Left colon (tissue), 2 donors: Measurements from ENCODE around the gene NXPH4. TPM values are rescaled to one million over a fixed set of nuclear protein-coding genes. Genes with fewer than 3 reads are reported as not detected.
A peak's percentile ranks its signal among the peaks of the same experiment; 100 is the strongest.

Experiments used
- ATAC-seq: fragments of 200-7000 bp; cut with Tn5 transposase; one replicate; pipeline ENCODE4 v1.9.1; 2020; ENCODE audit warnings: mild to moderate bottlenecking, moderate library complexity
- DNase-seq, 2 donors: peaks; one replicate each; pipeline ENCODE4 v3.0.0-alpha.2; 2020
- intact Hi-C, 2 donors: fragments of 100-400 bp; cut with DNase I in 1 of 2; cut with micrococcal nuclease in 1 of 2; formaldehyde crosslinking; loops; one replicate each; pipeline versions ENCODE4 v1.11.2 to v1.14.0; 2022; cut with DNase I, micrococcal nuclease
- total RNA-seq, 2 donors: library from RNA; stranded (reverse); fragmentation: NEBNext Ultra II Directional; extraction: Animal tissue kit (Norgen Biotek cat#: 25700); gene quantifications; one replicate each; pipeline ENCODE4 v1.2.1, GENCODE V29; 2021
- donor health status: DM: no; HTN: no; CAD: no.
- donor health status: DM: yes; HTN: yes; CAD: no.

NXPH4 gene
- total RNA-seq, 2 donors from 2014 or later, result not detected

- intact Hi-C loops, result no loop called here
- ATAC-seq, result no peak
- no peak for DNase-seq
Observed at GRCh38 chr12:57225680-57226210, 9.2 kb downstream of the NXPH4 start.

GRCh38 chr12:57226588-57227314, 10.2 kb downstream of the NXPH4 start:
- ATAC-seq (no peak), DNase-seq (no peak)
- intact Hi-C loops, result no loop called here

GRCh38 chr12:57227315-57228115, 10.9 kb downstream of the NXPH4 start:
- ATAC-seq (peak; percentile 41), DNase-seq (no peak)
- intact Hi-C loops, result no loop called here

- no peak for ATAC-seq
- DNase-seq, result no peak
- intact Hi-C loops, result no loop called here
Observed at GRCh38 chr12:57229046-57229633, 12.5 kb downstream of the NXPH4 start.

- intact Hi-C loops, result no loop called here
- DNase-seq, result peak; percentile 96
- peak; percentile 80 for ATAC-seq
Observed at GRCh38 chr12:57229634-57230380, 13.2 kb downstream of the NXPH4 start, which contains the start of gene SHMT2. SHMT2 (plus strand) TSS chr12:57229711; CDS start chr12:57229779, 68 bp downstream.

GRCh38 chr12:57230381-57231155, 14.0 kb downstream of the NXPH4 start:
- ATAC-seq (no peak), DNase-seq (no peak)
- intact Hi-C loops, result no loop called here

- no peak for DNase-seq
- ATAC-seq, result no peak
- intact Hi-C loops, result no loop called here
Observed at GRCh38 chr12:57231276-57232021, 14.9 kb downstream of the NXPH4 start.

GRCh38 chr12:57232156-57232756, 15.7 kb downstream of the NXPH4 start:
- no peak for ATAC-seq

GRCh38 chr12:57233357-57234232, 17.0 kb downstream of the NXPH4 start:
- ATAC-seq, result no peak
- intact Hi-C loops, result no loop called here
- no peak for DNase-seq

More at GRCh38 chr12:57232156-57232756, 15.7 kb downstream of the NXPH4 start:
- intact Hi-C loops, result no loop called here
- DNase-seq, result no peak

- ATAC-seq (no peak), DNase-seq (no peak)
- intact Hi-C loops, result no loop called here
Observed at GRCh38 chr12:57234233-57234570, 17.6 kb downstream of the NXPH4 start.

GRCh38 chr12:57234571-57235016, 18.0 kb downstream of the NXPH4 start:
- DNase-seq (no peak), ATAC-seq (no peak)
- intact Hi-C loops, result no loop called here

GRCh38 chr12:57235017-57235727, 18.6 kb downstream of the NXPH4 start:
- intact Hi-C loops, result no loop called here
- DNase-seq, result no peak
- no peak for ATAC-seq

GRCh38 chr12:57235728-57236131, 19.1 kb downstream of the NXPH4 start:
- ATAC-seq (no peak), DNase-seq (no peak)
- intact Hi-C loops, result no loop called here

- intact Hi-C loops, result no loop called here
- ATAC-seq (no peak), DNase-seq (peak in 1 of 2 donors; percentile 25)
Observed at GRCh38 chr12:57236201-57236924, 19.8 kb downstream of the NXPH4 start.
